Measurements from ENCODE around the gene CTDNEP1.

Gene CTDNEP1

GRCh38 chr17:7279448-7279847 lies 27.9 kb upstream of the CTDNEP1 start:
- DNase-seq: no peak

GRCh38 chr17:7266784-7267183 lies 15.2 kb upstream of the CTDNEP1 start:
- DNase-seq: no peak

GRCh38 chr17:7263801-7264078 lies 12.2 kb upstream of the CTDNEP1 start:
- no peak for DNase-seq

- DNase-seq: peak in 1 of 2 experiments; percentile 10
These were observed 11.6 kb upstream of the CTDNEP1 start for GRCh38 chr17:7262935-7263800.

- DNase-seq: peak; percentile 31 to 68
These were observed 10.8 kb upstream of the CTDNEP1 start, which contains the start of gene CLDN7 for GRCh38 chr17:7262192-7262934. Gene CLDN7, minus strand, starts transcription at chr17:7262478. Its CDS starts 435 bp downstream, at chr17:7262043.

- DNase-seq: no peak
These were observed 10.1 kb upstream of the CTDNEP1 start for GRCh38 chr17:7261379-7262191.

- DNase-seq: no peak
These were observed 9.3 kb upstream of the CTDNEP1 start for GRCh38 chr17:7260651-7261378.

- no peak for DNase-seq
These were observed 8.6 kb upstream of the CTDNEP1 start for GRCh38 chr17:7260151-7260550.

GRCh38 chr17:7259555-7259889 lies 8.0 kb upstream of the CTDNEP1 start:
- DNase-seq: no peak

GRCh38 chr17:7258731-7259554 lies 7.4 kb upstream of the CTDNEP1 start:
- DNase-seq: no peak

- no peak for DNase-seq
These were observed 5.4 kb upstream of the CTDNEP1 start for GRCh38 chr17:7256766-7257456.

GRCh38 chr17:7254511-7254910 lies 3.0 kb upstream of the CTDNEP1 start:
- no peak for DNase-seq

- no peak for DNase-seq
These were observed 1.5 kb upstream of the CTDNEP1 start for GRCh38 chr17:7253082-7253481.

- peak; percentile 47 to 59 for DNase-seq
These were observed 876 bp upstream of the CTDNEP1 start, which contains the start of gene ELP5 for GRCh38 chr17:7252176-7253043. Gene ELP5, plus strand, starts transcription at chr17:7252215. Its CDS starts 336 bp downstream, at chr17:7252551.

GRCh38 chr17:7250695-7251627 lies 573 bp downstream of the CTDNEP1 start:
- DNase-seq: no peak

GRCh38 chr17:7249830-7250229 lies 1.7 kb downstream of the CTDNEP1 start:
- no peak for DNase-seq

- DNase-seq: no peak
These were observed 2.3 kb downstream of the CTDNEP1 start for GRCh38 chr17:7249214-7249613.

GRCh38 chr17:7248796-7249195 lies 2.7 kb downstream of the CTDNEP1 start:
- no peak for DNase-seq

- DNase-seq: no peak
These were observed 4.8 kb downstream of the CTDNEP1 start for GRCh38 chr17:7246779-7247178.
